Measurements from ENCODE around the gene CDV3.

The CDV3 gene

DNA sequence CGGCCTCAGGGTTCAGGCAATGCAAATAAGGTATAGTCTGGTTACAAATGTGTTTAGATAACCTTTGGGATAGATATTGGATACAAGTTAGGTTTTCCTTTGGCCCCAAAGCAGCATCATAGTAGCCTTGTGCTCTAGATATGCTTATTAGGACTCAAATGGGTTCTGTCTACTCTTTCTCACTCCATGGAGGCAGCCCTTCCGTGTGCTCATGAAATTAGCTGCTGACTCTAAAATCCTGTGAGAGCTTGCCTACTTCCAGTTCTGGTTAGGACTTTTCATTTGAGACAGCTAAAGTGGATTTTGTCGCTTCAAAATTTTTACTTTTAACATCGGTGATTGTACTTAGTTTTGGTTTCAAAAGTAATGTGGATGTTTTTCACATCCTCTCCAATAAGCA, 1.6 kb downstream of the CDV3 start:
- H3K4me3 ChIP-seq (replicated peaks; ENCODE audit: low read depth, low read length): peak overlapping the region; percentile 84
- DNase-seq (ENCODE audit: low read depth): no peak
- TF ChIP-seq, protein P1, sequence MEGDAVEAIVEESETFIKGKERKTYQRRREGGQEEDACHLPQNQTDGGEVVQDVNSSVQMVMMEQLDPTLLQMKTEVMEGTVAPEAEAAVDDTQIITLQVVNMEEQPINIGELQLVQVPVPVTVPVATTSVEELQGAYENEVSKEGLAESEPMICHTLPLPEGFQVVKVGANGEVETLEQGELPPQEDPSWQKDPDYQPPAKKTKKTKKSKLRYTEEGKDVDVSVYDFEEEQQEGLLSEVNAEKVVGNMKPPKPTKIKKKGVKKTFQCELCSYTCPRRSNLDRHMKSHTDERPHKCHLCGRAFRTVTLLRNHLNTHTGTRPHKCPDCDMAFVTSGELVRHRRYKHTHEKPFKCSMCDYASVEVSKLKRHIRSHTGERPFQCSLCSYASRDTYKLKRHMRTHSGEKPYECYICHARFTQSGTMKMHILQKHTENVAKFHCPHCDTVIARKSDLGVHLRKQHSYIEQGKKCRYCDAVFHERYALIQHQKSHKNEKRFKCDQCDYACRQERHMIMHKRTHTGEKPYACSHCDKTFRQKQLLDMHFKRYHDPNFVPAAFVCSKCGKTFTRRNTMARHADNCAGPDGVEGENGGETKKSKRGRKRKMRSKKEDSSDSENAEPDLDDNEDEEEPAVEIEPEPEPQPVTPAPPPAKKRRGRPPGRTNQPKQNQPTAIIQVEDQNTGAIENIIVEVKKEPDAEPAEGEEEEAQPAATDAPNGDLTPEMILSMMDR (IDR thresholded peaks at IDR 0.05; ENCODE audit: low read length, missing control alignments): no peak

DNA sequence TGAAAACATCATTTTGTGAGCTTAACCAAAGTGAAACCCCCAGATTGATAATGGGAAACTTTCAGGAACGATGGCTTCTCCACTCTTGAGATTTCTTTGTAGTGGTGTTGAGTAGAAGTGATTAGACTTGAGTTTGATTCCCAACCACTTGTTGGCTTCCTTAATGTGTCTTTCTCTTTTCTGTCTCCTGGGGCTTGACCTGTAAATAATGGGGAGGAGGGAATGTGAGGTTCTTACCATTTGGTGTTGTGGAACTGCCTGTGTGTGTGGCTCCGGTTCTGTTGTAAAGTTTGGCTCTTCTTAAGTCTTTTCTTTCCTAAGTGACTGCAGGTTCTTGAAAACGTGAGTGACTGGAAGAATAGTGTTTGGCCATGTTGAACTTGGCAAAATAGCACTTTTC, 2.7 kb downstream of the CDV3 start:
- TF ChIP-seq, protein P1 (IDR thresholded peaks at IDR 0.05; ENCODE audit: low read length, missing control alignments): no peak
- H3K4me3 ChIP-seq (replicated peaks; ENCODE audit: low read depth, low read length): peak overlapping the region; percentile 84
- no peak for DNase-seq (ENCODE audit: low read depth)

DNA sequence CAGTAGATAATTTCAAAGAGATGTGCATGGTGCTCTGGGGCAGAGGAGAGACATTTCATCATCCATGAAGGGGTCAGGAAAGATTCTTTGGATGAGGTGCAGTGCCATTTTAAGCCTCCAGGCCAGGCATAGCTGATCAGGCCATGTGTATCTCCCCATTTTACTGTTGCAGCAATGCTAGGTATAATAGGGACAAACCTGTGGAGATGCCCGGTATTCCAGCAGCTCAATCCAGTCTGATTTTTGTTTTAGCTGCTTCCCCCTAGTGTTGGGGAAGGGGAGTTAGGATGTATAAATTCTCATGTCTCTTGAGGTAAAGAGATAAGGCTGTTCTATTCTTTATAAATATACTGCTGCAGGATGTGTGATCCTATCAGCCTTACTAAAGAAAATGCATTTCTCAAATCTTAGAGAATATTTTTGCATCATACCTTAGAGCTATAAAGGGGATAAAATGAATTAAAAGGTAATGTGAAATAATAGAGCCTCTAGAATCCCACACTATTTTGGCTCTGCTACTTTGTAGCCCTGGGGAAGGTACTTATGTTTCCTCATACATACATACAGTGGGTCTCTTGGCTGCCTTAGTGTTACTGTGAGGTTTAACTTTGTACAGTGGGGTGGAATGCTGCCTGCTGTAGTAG, 5.2 kb downstream of the CDV3 start:
- no peak overlapping the region for H3K4me3 ChIP-seq (replicated peaks; ENCODE audit: low read depth, low read length)
- peak; percentile 67 for DNase-seq (ENCODE audit: low read depth)
- TF ChIP-seq, protein P1 (IDR thresholded peaks at IDR 0.05; ENCODE audit: low read length, missing control alignments): peak; percentile 75

DNA sequence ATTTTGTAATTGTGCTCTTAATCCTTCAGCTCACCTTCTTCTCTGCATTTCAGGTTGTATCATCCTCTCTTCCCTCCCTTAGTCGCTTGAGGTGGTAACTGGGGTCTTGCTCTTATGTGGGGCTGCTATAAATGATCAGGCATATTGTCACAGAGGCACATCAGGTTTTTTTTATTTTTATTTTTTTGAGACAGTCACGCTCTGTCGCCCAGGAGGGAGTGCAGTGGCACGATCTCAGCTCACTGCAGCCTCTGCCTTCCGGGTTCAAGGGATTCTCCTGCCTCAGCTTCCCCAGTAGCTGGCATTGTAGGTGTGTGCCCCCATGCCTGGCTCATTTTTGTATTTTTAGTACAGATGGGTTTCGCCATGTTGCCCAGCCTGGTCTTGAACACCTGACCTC, 9.9 kb downstream of the CDV3 start:
- TF ChIP-seq, protein P1 (IDR thresholded peaks at IDR 0.05; ENCODE audit: low read length, missing control alignments): no peak
- DNase-seq (ENCODE audit: low read depth): no peak
- no peak overlapping the region for H3K4me3 ChIP-seq (replicated peaks; ENCODE audit: low read depth, low read length)

DNA sequence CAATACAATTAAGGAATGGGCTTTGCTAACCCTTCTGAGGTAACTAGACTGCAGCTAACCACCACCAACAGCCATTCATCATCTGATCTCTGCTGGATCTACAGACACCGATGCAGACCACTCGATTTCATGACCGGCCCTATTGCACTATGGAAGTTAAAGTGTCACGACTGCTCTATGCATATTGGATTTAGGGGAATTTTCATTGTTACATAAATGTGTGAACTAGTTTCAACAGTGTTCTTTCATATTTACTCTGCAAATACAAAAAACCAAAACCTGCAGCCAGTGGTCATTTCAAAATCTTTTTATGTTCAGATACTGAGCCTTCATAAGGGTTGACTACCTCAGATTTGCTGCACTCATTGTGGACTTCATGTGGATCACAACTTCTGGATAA, 14.5 kb downstream of the CDV3 start:
- TF ChIP-seq, protein P1 (IDR thresholded peaks at IDR 0.05; ENCODE audit: low read length, missing control alignments): no peak
- H3K4me3 ChIP-seq (replicated peaks; ENCODE audit: low read depth, low read length): no peak overlapping the region
- no peak for DNase-seq (ENCODE audit: low read depth)

DNA sequence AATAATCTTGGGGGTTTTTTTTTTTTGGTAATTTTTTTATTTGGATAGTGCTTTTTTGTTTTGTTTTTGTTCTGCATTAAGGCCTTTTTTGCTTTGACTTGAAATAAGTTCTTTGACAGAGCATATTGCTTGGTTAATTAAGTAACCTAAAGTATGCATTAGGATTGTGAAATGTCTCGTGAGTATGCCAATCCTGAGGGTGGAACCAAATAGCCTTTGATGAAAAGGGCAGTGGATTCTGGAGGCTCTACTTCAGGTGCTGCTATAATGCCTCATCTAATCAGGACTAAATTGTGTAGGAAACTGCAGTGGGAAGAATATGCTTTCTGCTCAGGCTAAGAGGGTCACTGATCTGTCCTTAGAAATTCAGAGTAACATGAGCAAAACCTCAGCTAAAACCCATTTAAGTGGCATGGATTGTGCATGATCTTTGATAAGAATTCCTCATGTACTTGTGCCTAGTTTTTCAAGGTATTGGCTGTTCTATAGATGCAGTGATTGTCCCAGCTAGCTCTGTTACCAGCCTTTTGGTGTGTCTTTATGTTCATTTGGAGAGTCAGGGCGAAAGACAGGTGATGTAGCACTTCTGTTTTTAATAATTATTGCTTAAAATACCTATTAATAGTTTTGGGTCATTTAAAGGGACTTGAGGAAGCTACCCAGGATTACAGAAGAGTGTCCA, 15.4 kb downstream of the CDV3 start:
- TF ChIP-seq, protein P1 (IDR thresholded peaks at IDR 0.05; ENCODE audit: low read length, missing control alignments): no peak
- H3K4me3 ChIP-seq (replicated peaks; ENCODE audit: low read depth, low read length): no peak overlapping the region
- DNase-seq (ENCODE audit: low read depth): no peak

DNA sequence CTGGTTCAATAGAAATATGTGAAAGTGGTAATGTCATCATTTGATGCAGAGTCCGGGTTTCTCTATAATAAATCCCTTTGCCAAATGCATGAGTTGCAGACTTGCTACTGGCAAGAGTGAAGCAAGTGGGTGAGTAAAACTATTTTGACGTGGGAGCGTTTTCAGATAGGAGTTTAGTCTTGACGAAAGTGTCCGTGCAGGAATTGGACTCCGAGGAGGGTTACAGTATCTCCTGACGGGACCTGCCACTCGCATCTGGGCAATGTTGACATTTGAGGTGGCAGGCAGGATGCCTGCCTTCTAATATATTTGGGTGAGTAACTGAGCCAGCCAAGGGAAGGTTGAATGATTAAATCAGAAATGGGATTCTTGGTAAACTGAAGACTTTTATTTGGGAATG, 16.0 kb downstream of the CDV3 start:
- no peak for DNase-seq (ENCODE audit: low read depth)
- TF ChIP-seq, protein P1 (IDR thresholded peaks at IDR 0.05; ENCODE audit: low read length, missing control alignments): no peak
- no peak overlapping the region for H3K4me3 ChIP-seq (replicated peaks; ENCODE audit: low read depth, low read length)
